ENCODE results near the gene EXOC2.

Gene EXOC2

DNA sequence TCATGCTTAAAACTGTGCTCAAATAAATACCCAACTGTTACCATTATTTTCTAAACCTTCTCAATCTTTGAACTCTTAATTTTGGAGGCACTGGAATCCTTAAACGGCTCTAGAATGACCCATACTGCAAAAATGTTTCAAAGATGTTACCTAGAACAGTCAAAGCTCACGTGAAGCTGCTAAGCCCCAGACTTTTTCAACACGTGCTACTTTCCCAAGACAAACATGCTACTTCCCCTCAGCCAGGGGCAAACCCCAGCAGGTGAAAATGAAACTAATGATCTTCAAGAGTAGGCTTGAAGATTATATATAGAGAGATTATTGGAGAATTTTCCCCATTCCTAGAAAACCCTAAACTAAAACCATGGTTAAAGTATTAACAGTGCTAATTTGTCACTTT lies 64.2 kb downstream of the EXOC2 start:
- Histone ChIP-seq H3K27ac (no peak overlapping the region), H3K9me3 (ENCODE audit: severe bottlenecking) (no peaks in the 10 kb centered on the region), H3K36me3 (peaks cover 4% of the 10 kb centered on the region), H3K4me3 (ENCODE audit: low read depth, low read length) (no peak overlapping the region), H3K27me3 (ENCODE audit: insufficient read depth, low read depth, severe bottlenecking) (no peaks in the 10 kb centered on the region)
- DNase-seq: no peak
- TF ChIP-seq, protein P1, sequence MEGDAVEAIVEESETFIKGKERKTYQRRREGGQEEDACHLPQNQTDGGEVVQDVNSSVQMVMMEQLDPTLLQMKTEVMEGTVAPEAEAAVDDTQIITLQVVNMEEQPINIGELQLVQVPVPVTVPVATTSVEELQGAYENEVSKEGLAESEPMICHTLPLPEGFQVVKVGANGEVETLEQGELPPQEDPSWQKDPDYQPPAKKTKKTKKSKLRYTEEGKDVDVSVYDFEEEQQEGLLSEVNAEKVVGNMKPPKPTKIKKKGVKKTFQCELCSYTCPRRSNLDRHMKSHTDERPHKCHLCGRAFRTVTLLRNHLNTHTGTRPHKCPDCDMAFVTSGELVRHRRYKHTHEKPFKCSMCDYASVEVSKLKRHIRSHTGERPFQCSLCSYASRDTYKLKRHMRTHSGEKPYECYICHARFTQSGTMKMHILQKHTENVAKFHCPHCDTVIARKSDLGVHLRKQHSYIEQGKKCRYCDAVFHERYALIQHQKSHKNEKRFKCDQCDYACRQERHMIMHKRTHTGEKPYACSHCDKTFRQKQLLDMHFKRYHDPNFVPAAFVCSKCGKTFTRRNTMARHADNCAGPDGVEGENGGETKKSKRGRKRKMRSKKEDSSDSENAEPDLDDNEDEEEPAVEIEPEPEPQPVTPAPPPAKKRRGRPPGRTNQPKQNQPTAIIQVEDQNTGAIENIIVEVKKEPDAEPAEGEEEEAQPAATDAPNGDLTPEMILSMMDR (IDR thresholded peaks at IDR 0.05; ENCODE audit: low read depth, low read length): no peak

DNA sequence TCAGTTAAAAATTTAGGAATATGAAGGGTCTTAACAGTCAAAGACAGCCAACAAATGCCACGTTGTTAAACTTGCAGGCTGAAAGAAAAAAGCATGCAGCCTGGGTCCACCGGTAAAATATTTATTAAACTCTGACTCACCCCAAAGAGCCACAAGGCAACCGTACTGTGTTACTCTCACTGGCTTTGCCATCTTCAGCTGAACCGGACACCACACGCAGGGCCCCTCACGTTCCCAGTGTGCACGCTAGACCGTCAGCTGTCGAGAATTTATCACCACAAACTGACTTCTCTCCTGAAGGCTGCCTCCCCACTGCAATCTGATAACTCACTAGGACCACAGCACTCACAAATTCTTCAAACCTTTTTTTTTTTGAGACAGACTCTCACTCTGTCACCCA lies 66.7 kb downstream of the EXOC2 start:
- no peak for DNase-seq
- H3K27me3 ChIP-seq (ENCODE audit: insufficient read depth, low read depth, severe bottlenecking): no peaks in the 10 kb centered on the region
- H3K4me3 ChIP-seq (ENCODE audit: low read depth, low read length): no peak overlapping the region
- H3K27ac ChIP-seq: no peak overlapping the region
- H3K36me3 ChIP-seq: no peaks in the 10 kb centered on the region; the same call in none of the 2 replicates
- H3K9me3 ChIP-seq (ENCODE audit: severe bottlenecking): no peaks in the 10 kb centered on the region
- TF ChIP-seq, protein P1 (IDR thresholded peaks at IDR 0.05; ENCODE audit: low read depth, low read length): no peak

DNA sequence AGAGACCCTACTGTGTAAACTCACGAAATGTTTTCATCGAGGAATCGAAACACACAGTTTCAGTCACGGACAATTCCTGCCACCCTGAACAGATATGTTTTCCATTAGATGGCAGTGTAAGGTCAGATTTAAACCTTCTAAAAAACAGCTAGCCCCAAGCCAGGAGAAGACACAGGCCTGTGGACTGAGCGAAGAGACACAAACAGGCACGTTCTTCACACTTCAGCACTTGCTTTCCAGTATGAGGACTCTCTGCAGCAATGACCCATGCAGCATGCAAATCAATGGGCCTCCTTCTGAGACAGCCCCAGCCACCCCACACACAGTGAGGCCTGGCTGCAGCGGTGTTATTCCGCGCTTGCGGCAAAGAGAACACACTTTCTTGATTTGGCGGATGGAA lies 68.0 kb downstream of the EXOC2 start:
- no peak overlapping the region for H3K4me3 ChIP-seq (ENCODE audit: low read depth, low read length)
- H3K36me3 ChIP-seq: no peaks in the 10 kb centered on the region
- H3K27ac ChIP-seq: no peak overlapping the region
- no peaks in the 10 kb centered on the region for H3K9me3 ChIP-seq (ENCODE audit: severe bottlenecking)
- H3K27me3 ChIP-seq (ENCODE audit: insufficient read depth, low read depth, severe bottlenecking): no peaks in the 10 kb centered on the region
- DNase-seq: no peak
- TF ChIP-seq, protein P1 (IDR thresholded peaks at IDR 0.05; ENCODE audit: low read depth, low read length): peak; percentile 22; the same call in 1 of the 2 replicates

DNA sequence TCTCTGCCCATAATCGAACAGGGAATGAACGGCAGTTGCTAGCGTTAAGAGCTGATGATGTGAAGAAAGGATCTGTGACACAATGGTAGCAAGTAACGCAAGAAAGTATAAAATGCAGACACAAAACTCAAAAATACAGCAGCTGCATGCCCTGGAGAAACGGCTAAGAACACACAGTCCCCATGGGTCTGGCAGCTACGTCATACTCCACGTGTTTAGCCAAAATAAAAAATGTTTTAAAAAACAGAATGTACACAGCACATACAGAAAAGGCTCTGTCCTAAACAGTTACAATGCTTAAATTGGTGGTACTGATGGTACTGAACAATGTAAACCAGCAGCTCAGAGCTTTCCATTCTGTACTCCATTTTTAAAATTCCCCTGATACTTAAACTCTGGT lies 70.5 kb downstream of the EXOC2 start:
- H3K36me3 ChIP-seq: no peaks in the 10 kb centered on the region
- no peaks in the 10 kb centered on the region for H3K27me3 ChIP-seq (ENCODE audit: insufficient read depth, low read depth, severe bottlenecking)
- H3K4me3 ChIP-seq (ENCODE audit: low read depth, low read length): no peak overlapping the region
- no peak for DNase-seq
- TF ChIP-seq, protein P1 (IDR thresholded peaks at IDR 0.05; ENCODE audit: low read depth, low read length): no peak
- no peak overlapping the region for H3K27ac ChIP-seq
- H3K9me3 ChIP-seq (ENCODE audit: severe bottlenecking): no peaks in the 10 kb centered on the region

DNA sequence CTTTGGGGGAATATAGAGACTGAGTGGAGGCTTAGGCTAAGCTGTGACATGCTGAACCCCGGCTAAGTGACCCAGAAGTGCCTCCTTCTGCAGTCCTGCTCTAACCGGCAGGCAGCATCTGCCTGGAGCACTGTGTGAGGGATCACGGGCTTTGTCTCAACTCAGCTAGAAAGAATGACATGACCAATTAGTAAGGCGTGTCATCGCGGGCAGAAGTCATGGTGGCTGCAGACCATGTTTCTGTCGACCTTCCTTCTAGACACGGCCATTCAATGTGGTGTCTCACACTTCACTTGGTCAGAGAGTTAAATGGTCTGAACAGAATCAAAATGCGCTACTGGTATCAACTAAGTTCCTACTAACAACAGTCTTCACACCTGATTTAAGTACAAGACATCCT lies 71.0 kb downstream of the EXOC2 start:
- Histone ChIP-seq H3K9me3 (ENCODE audit: severe bottlenecking) (no peaks in the 10 kb centered on the region), H3K36me3 (peaks cover 4% of the 10 kb centered on the region), H3K27ac (no peak overlapping the region), H3K4me3 (ENCODE audit: low read depth, low read length) (no peak overlapping the region), H3K27me3 (ENCODE audit: insufficient read depth, low read depth, severe bottlenecking) (no peaks in the 10 kb centered on the region)
- DNase-seq: peak; percentile 41
- TF ChIP-seq, protein P1 (IDR thresholded peaks at IDR 0.05; ENCODE audit: low read depth, low read length): no peak

DNA sequence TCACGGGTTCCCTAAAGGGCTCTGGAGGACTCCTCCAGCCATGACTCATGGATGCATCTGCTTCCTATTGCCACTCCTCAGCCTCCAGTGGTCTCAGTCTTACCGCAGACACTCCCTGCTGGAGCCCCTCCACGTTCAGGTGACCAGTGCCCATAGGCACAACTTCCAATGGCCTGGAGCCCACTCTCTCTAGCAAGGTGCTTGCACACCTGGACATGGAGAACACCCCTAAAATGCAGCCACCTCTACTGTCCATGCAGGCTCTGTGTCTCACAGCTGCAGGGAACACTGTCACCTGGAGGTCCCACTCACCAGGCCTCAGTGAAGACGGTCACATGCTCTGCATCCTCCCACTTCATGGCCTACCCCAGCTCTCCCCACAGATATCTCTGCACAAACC lies 72.0 kb downstream of the EXOC2 start:
- no peaks in the 10 kb centered on the region for H3K9me3 ChIP-seq (ENCODE audit: severe bottlenecking)
- H3K4me3 ChIP-seq (ENCODE audit: low read depth, low read length): no peak overlapping the region
- H3K27ac ChIP-seq: no peak overlapping the region
- H3K27me3 ChIP-seq (ENCODE audit: insufficient read depth, low read depth, severe bottlenecking): no peaks in the 10 kb centered on the region
- no peak for DNase-seq
- TF ChIP-seq, protein P1 (IDR thresholded peaks at IDR 0.05; ENCODE audit: low read depth, low read length): no peak
- peaks cover 4% of the 10 kb centered on the region for H3K36me3 ChIP-seq
